IMR-90 (cell line): Measurements from ENCODE around the gene ERCC1. TPM values are rescaled to one million over a fixed set of nuclear protein-coding genes. Genes with fewer than 3 reads are reported as not detected.

Source experiments
- ATAC-seq: fragments of 200-7000 bp; cut with Tn5 transposase; 2 replicates; pipeline ENCODE4 v1.9.1; 2020; ENCODE audit warnings: low read depth, mild to moderate bottlenecking, moderate library complexity
- BruUV-seq: library from RNA; stranded (reverse); fragments of 400-500 nt; replicated peaks from 2 replicates; lab custom pipeline; 2021; lab: Mats Ljungman, UMichigan
- CTCF ChIA-PET: fragments of 300-600 bp; formaldehyde crosslinking; extraction: SDS; loops from one replicate; lab custom pipeline; 2021; ENCODE audit warnings: antibody characterized with exemption; lab: Yijun Ruan, JAX
- POLR2A ChIA-PET: fragments of 300-600 bp; sonication (Branson Sonifier 250); formaldehyde crosslinking; loops from one replicate; lab custom pipeline; 2022; ENCODE audit warnings: antibody characterized with exemption; ENCODE audit not compliant: unreplicated experiment; lab: Charles Lee
- DNase-seq: peaks from one replicate; pipeline ENCODE4 v3.0.0; 2013
- H2AFZ ChIP-seq: replicated peaks from 2 replicates; pipeline ENCODE3; 2013; ENCODE audit warnings: low read length, mild to moderate bottlenecking; ENCODE audit not compliant: poor library complexity
- H2AK5ac ChIP-seq: 2 replicates; pipeline ENCODE4 v1.6.1; 2013; ENCODE audit warnings: low read depth, low read length, inconsistent platforms
- H2AK9ac ChIP-seq: replicated peaks from 2 replicates; pipeline ENCODE3; 2013; ENCODE audit warnings: mild to moderate bottlenecking, low read depth, low read length, moderate library complexity; ENCODE audit not compliant: poor library complexity
- H2BK120ac ChIP-seq: 2 replicates; pipeline ENCODE4 v1.6.1; 2013; ENCODE audit warnings: low read depth, low read length, inconsistent platforms
- H2BK15ac ChIP-seq: 3 replicates; pipeline ENCODE4 v1.6.1; 2013; ENCODE audit warnings: low read depth, low read length, inconsistent platforms
- H2BK20ac ChIP-seq: 2 replicates; pipeline ENCODE4 v1.6.1; 2013; ENCODE audit warnings: low read depth, mild to moderate bottlenecking, inconsistent platforms, low read length, moderate library complexity
- H2BK5ac ChIP-seq: 2 replicates; pipeline ENCODE4 v1.6.1; 2013; ENCODE audit warnings: mild to moderate bottlenecking, low read depth, low read length, inconsistent platforms; ENCODE audit not compliant: poor library complexity, severe bottlenecking
- H3K14ac ChIP-seq: replicated peaks from 2 replicates; pipeline ENCODE4 v1.6.1; 2013; ENCODE audit warnings: low read depth, low read length, inconsistent platforms
- H3K18ac ChIP-seq: 2 replicates; pipeline ENCODE4 v1.6.1; 2013; ENCODE audit warnings: low read depth, low read length, control low read depth
- H3K23ac ChIP-seq: 2 replicates; pipeline ENCODE4 v1.6.1; 2013; ENCODE audit warnings: low read depth, low read length, inconsistent platforms
- H3K27ac ChIP-seq: 2 replicates; pipeline ENCODE4 v1.5.1; 2013; ENCODE audit warnings: mild to moderate bottlenecking, control low read depth, low read length; ENCODE audit not compliant: insufficient read depth
- H3K27me3 ChIP-seq: 2 replicates; pipeline ENCODE4 v1.6.1; 2013; ENCODE audit warnings: low read length; ENCODE audit not compliant: control insufficient read depth, insufficient read depth
- H3K36me3 ChIP-seq: 2 replicates; pipeline ENCODE4 v1.6.1; 2013; ENCODE audit warnings: low read length, mixed read lengths; ENCODE audit not compliant: control insufficient read depth, insufficient read depth
- H3K4ac ChIP-seq: 2 replicates; pipeline ENCODE4 v1.6.1; 2013; ENCODE audit warnings: low read depth, low read length, inconsistent platforms
- H3K4me1 ChIP-seq: 2 replicates; pipeline ENCODE4 v1.6.1; 2013; ENCODE audit warnings: low read length, mixed read lengths; ENCODE audit not compliant: control insufficient read depth, insufficient read depth
- H3K4me2 ChIP-seq: 2 replicates; pipeline ENCODE4 v1.6.1; 2013; ENCODE audit warnings: low read depth, mild to moderate bottlenecking, control low read depth, low read length, moderate library complexity
- H3K4me3 ChIP-seq: 2 replicates; pipeline ENCODE4 v1.5.1; 2013; ENCODE audit warnings: low read depth, mild to moderate bottlenecking, control low read depth, low read length, moderate library complexity; ENCODE audit not compliant: insufficient read depth
- H3K56ac ChIP-seq: 2 replicates; pipeline ENCODE4 v1.6.1; 2013; ENCODE audit warnings: low read length, inconsistent platforms; ENCODE audit not compliant: insufficient read depth; ENCODE audit errors: extremely low read depth
- H3K79me1 ChIP-seq, 2 experiments: 2 replicates each; pipeline ENCODE4 v1.6.1; 2013; ENCODE audit warnings: low read length in 2 of 2, inconsistent platforms in 1 of 2, low read depth in 1 of 2
- H3K9ac ChIP-seq: 2 replicates; pipeline ENCODE4 v1.6.1; 2013; ENCODE audit warnings: low read depth, low read length, control low read depth
- H3K9me1 ChIP-seq: 2 replicates; pipeline ENCODE4 v1.6.1; 2013; ENCODE audit warnings: low read length, inconsistent platforms; ENCODE audit not compliant: insufficient read depth
- H3K9me3 ChIP-seq: 2 replicates; pipeline ENCODE4 v1.6.1; 2013; ENCODE audit warnings: low read length; ENCODE audit not compliant: control insufficient read depth, insufficient read depth
- H4K20me1 ChIP-seq: 2 replicates; pipeline ENCODE4 v1.6.1; 2013; ENCODE audit warnings: low read length, inconsistent platforms; ENCODE audit not compliant: insufficient read depth
- H4K5ac ChIP-seq: 2 replicates; pipeline ENCODE4 v1.6.1; 2013; ENCODE audit warnings: mild to moderate bottlenecking, low read depth, low read length, control low read depth
- H4K8ac ChIP-seq, 2 experiments: 2 replicates each; pipeline ENCODE4 v1.6.1; 2013; ENCODE audit warnings: low read depth in 2 of 2, low read length in 2 of 2, control low read depth in 1 of 2, inconsistent platforms in 1 of 2
- H4K91ac ChIP-seq: 2 replicates; pipeline ENCODE4 v1.6.1; 2013; ENCODE audit warnings: low read depth, low read length, inconsistent platforms; ENCODE audit not compliant: insufficient read depth
- BHLHE40 ChIP-seq: fragments of 150-350 bp; IDR thresholded peaks from 2 replicates; pipeline ENCODE4 v1.6.1; 2016; ENCODE audit warnings: mild to moderate bottlenecking, low read depth, low read length
- CEBPB ChIP-seq: IDR thresholded peaks from 2 replicates; pipeline ENCODE4 v1.6.1; 2012; ENCODE audit warnings: low read depth, low read length, improper control_type of control experiment
- CHD1 ChIP-seq: IDR thresholded peaks from 2 replicates; pipeline ENCODE4 v1.6.1; 2012; ENCODE audit warnings: low read depth, low read length, improper control_type of control experiment
- CTCF ChIP-seq: conservative IDR thresholded peaks from 2 replicates; pipeline ENCODE4 v1.5.1; 2012; ENCODE audit warnings: mild to moderate bottlenecking, low read depth, low read length, improper control_type of control experiment
- FOS ChIP-seq: fragments of 150-350 bp; IDR thresholded peaks from 2 replicates; pipeline ENCODE4 v1.6.1; 2016; ENCODE audit warnings: low read depth, low read length
- MAFK ChIP-seq: IDR thresholded peaks from 2 replicates; pipeline ENCODE4 v1.6.1; 2012; ENCODE audit warnings: low read depth, low read length, improper control_type of control experiment
- MAZ ChIP-seq: IDR thresholded peaks from 2 replicates; pipeline ENCODE4 v1.6.1; 2012; ENCODE audit warnings: low read depth, mild to moderate bottlenecking, low read length, improper control_type of control experiment, moderate library complexity, borderline replicate concordance
- MXI1 ChIP-seq: IDR thresholded peaks from 2 replicates; pipeline ENCODE4 v1.6.1; 2012; ENCODE audit warnings: low read depth, mild to moderate bottlenecking, low read length, moderate library complexity, borderline replicate concordance
- NFE2L2 ChIP-seq: fragments of 150-350 bp; IDR thresholded peaks from 2 replicates; pipeline ENCODE4 v1.6.1; 2016; ENCODE audit warnings: low read depth, mild to moderate bottlenecking, low read length
- POLR2A ChIP-seq: IDR thresholded peaks from 2 replicates; pipeline ENCODE4 v1.6.1; 2012; ENCODE audit warnings: mild to moderate bottlenecking, low read depth, low read length
- RAD21 ChIP-seq: IDR thresholded peaks from 2 replicates; pipeline ENCODE4 v1.6.1; 2012; ENCODE audit warnings: low read length, improper control_type of control experiment
- RCOR1 ChIP-seq: IDR thresholded peaks from 2 replicates; pipeline ENCODE4 v1.6.1; 2012; ENCODE audit warnings: mild to moderate bottlenecking, low read length, improper control_type of control experiment; ENCODE audit not compliant: insufficient replicate concordance
- RFX5 ChIP-seq: IDR thresholded peaks from 2 replicates; pipeline ENCODE4 v1.8.0; 2012; ENCODE audit warnings: low read depth, mild to moderate bottlenecking, low read length, moderate library complexity
- SMC3 ChIP-seq: fragments of 150-350 bp; IDR thresholded peaks from 2 replicates; pipeline ENCODE4 v1.6.1; 2016; ENCODE audit warnings: low read depth, mild to moderate bottlenecking, antibody characterized with exemption, low read length, moderate library complexity
- USF2 ChIP-seq: fragments of 150-350 bp; IDR thresholded peaks from 2 replicates; pipeline ENCODE4 v1.6.1; 2017; ENCODE audit warnings: mild to moderate bottlenecking, antibody characterized with exemption, low read length, low read depth
- WGBS, 2 experiments: methylation state at CpG; one replicate each; pipeline versions ENCODE4 v1.1.5 to v1.1.7; 2013; ENCODE audit warnings: missing lambda C conversion rate in 2 of 2; ENCODE audit not compliant: insufficient read length in 1 of 2; ENCODE audit errors: extremely low coverage in 2 of 2; 5-methylcytosine and 5-hydroxymethylcytosine counted together
- dilution Hi-C: fragments of 300-500 bp; cut with HindIII; formaldehyde crosslinking; loops from one replicate; pipeline ENCODE4 v1.14.3; 2018; ENCODE audit warnings: low sequenced_read_pairs; ENCODE audit not compliant: unreplicated experiment
- in situ Hi-C: fragments of 300-500 bp; cut with MboI; formaldehyde crosslinking; loops from 3 replicates; pipeline ENCODE4 v1.14.3; 2019; ENCODE audit warnings: low sequenced_read_pairs, inconsistent platforms, mixed read lengths
- intact Hi-C: fragments of 100-400 bp; cut with micrococcal nuclease; formaldehyde crosslinking; loops from 2 replicates; pipeline ENCODE4 v1.10.0; 2022
- polyA plus RNA-seq, 3 experiments: library from polyadenylated mRNA; depleted of rRNA; stranded (reverse); fragments of >200 nt; gene quantifications; 2 replicates each; pipeline ENCODE4 v1.2.3, GENCODE V29; 2012; ENCODE audit warnings: low replicate concordance in 1 of 3
- total RNA-seq: library from RNA; depleted of rRNA; stranded (reverse); fragments of >200 nt; gene quantifications from 2 replicates; pipeline ENCODE4 v1.2.3, GENCODE V29; 2012

The ERCC1 gene
- total and polyA plus RNA-seq, 2 of the 4 experiments (the other 2 are of a cell fraction), result 84.2 to 132 TPM

GRCh38 chr19:45357445-45357783 lies 66.3 kb downstream of the ERCC1 start:
- H3K9ac ChIP-seq, result no peak overlapping the region
- no peak for ATAC-seq
- no peak overlapping the region for H3K4me3 ChIP-seq
- peaks cover 3 to 15% of the 10 kb centered on the region in 2 experiments; a peak in 2 of 4 replicates for H3K79me1 ChIP-seq
- no peaks in the 10 kb centered on the region for H3K9me1 ChIP-seq
- H2AK5ac ChIP-seq, result no peak overlapping the region
- no TSS peak for BruUV-seq
- H3K4me1 ChIP-seq, result no peaks in the 10 kb centered on the region
- no peak overlapping the region for H3K4ac ChIP-seq
- 83% methylated on average over 3 of the region's 11 CpGs; no CpG with 5 or more reads in 1 of the 2 experiments for WGBS, 2 experiments
- H2AFZ ChIP-seq, result no peak overlapping the region
- no peak for TF ChIP-seq MAZ
- no peak for TF ChIP-seq RAD21
- no peak for TF ChIP-seq MXI1
- TF ChIP-seq FOS, result no peak
- no peak for TF ChIP-seq NFE2L2
- no peak for TF ChIP-seq RFX5
- no peak for TF ChIP-seq SMC3
- no peak for TF ChIP-seq BHLHE40
- no peak for TF ChIP-seq CEBPB
- no peak for TF ChIP-seq RCOR1
- TF ChIP-seq MAFK, result no peak
- no peak for TF ChIP-seq CTCF
- no peak for TF ChIP-seq USF2
- no peak for TF ChIP-seq POLR2A
- no peak for TF ChIP-seq CHD1
- peaks cover 54% of the 10 kb centered on the region for H3K36me3 ChIP-seq
- H3K23ac ChIP-seq, result no peak overlapping the region
- H3K18ac ChIP-seq, result no peak overlapping the region
- no peak overlapping the region for H4K91ac ChIP-seq
- H3K27ac ChIP-seq, result no peak overlapping the region
- H4K20me1 ChIP-seq, result peaks cover 7% of the 10 kb centered on the region; the same call in 1 of the 2 replicates
- H4K8ac ChIP-seq, result no peak overlapping the region
- H2BK15ac ChIP-seq, result no peak overlapping the region
- dilution Hi-C loops, result no loop called here
- DNase-seq, result no peak
- H4K5ac ChIP-seq, result no peak overlapping the region
- no peak overlapping the region for H3K56ac ChIP-seq
- H3K27me3 ChIP-seq, result no peaks in the 10 kb centered on the region
- no peak overlapping the region for H3K4me2 ChIP-seq
- H2BK120ac ChIP-seq, result no peak overlapping the region
- no peak overlapping the region for H2AK9ac ChIP-seq
- no peak overlapping the region for H2BK5ac ChIP-seq
- in situ Hi-C loops, result no loop called here
- H3K14ac ChIP-seq, result no peak overlapping the region
- no peaks in the 10 kb centered on the region for H3K9me3 ChIP-seq
- no peak overlapping the region for H2BK20ac ChIP-seq
- ChIA-PET POLR2A (no interaction called here), CTCF (no interaction called here)
- intact Hi-C loops, result no loop called here
